GM12865 (cell line): Measurements from ENCODE around the gene HOMER3.

Source experiments
- DNase-seq: peaks from one replicate; pipeline ENCODE4 v3.0.0; 2010; ENCODE audit warnings: low read depth
- H3K4me3 ChIP-seq: 2 replicates; pipeline ENCODE4 v1.5.1; 2011; ENCODE audit warnings: mild to moderate bottlenecking, low read depth, low read length, control low read depth
- TF ChIP-seq, protein P1 (sequence below): IDR thresholded peaks from 2 replicates; pipeline ENCODE4 v1.5.1; 2011; ENCODE audit warnings: low read length, control low read depth, low read depth, inconsistent platforms; ENCODE audit not compliant: insufficient read depth; ENCODE audit errors: missing control alignments

The HOMER3 gene

DNA sequence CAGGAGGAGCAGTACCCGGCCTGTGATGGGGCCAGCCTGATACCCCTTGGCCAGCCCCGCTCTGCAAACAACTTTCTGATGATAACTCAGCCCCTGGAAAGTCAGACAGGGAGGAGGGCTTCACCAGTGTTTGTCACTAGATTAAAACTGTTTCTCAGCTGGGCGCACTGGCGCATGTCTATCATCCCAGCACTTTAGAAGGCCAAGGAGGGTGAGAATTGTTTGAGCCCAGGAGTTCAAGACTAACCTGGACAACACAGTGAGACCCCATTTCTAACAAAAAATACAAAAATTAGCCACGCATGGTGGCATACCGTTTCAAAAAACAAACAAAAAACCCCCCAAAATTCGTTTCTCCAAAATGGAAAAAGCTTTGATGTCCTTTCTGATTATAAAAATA lies 39.5 kb downstream of the HOMER3 start:
- TF ChIP-seq, protein P1, sequence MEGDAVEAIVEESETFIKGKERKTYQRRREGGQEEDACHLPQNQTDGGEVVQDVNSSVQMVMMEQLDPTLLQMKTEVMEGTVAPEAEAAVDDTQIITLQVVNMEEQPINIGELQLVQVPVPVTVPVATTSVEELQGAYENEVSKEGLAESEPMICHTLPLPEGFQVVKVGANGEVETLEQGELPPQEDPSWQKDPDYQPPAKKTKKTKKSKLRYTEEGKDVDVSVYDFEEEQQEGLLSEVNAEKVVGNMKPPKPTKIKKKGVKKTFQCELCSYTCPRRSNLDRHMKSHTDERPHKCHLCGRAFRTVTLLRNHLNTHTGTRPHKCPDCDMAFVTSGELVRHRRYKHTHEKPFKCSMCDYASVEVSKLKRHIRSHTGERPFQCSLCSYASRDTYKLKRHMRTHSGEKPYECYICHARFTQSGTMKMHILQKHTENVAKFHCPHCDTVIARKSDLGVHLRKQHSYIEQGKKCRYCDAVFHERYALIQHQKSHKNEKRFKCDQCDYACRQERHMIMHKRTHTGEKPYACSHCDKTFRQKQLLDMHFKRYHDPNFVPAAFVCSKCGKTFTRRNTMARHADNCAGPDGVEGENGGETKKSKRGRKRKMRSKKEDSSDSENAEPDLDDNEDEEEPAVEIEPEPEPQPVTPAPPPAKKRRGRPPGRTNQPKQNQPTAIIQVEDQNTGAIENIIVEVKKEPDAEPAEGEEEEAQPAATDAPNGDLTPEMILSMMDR = no peak
- no peak for DNase-seq
- H3K4me3 ChIP-seq = no peak overlapping the region

DNA sequence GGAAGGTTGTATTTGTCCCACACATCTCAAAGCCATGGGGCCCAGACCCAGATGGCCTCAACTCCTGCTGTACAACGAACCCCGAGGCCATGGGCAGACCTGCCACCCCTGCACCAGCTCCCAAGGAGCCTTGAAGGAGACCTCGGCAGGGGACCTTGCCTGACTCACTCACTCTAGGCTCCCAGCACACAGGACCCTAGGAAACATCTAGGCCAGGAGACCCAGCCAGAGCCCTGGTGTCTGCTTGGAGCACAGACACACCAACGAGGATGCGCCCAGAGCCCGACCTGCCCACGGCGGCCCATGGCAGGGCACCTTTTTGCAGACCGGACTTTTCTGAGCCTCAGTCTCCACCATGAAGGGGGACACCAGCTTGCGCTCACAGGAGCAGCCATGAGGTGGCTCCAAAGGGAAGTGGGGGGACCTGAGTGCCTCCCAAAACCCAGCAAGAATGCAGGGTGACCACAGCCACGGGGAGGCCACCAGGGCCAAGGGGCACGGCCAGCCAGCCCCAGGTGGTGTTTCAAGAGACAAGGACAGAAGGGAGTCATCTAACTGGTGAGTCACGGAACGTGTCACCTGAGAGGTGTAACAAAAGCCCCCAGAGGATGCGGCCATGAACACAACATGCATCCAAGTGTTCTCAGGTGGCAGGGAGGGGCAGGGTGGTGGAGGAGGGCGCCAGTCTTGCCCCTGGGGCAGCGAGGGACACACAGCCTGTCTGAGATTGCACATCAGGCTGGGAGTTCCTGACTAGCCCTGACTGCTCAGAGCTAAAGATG lies 40.1 kb downstream of the HOMER3 start:
- no peak for DNase-seq
- TF ChIP-seq, protein P1 = no peak

DNA sequence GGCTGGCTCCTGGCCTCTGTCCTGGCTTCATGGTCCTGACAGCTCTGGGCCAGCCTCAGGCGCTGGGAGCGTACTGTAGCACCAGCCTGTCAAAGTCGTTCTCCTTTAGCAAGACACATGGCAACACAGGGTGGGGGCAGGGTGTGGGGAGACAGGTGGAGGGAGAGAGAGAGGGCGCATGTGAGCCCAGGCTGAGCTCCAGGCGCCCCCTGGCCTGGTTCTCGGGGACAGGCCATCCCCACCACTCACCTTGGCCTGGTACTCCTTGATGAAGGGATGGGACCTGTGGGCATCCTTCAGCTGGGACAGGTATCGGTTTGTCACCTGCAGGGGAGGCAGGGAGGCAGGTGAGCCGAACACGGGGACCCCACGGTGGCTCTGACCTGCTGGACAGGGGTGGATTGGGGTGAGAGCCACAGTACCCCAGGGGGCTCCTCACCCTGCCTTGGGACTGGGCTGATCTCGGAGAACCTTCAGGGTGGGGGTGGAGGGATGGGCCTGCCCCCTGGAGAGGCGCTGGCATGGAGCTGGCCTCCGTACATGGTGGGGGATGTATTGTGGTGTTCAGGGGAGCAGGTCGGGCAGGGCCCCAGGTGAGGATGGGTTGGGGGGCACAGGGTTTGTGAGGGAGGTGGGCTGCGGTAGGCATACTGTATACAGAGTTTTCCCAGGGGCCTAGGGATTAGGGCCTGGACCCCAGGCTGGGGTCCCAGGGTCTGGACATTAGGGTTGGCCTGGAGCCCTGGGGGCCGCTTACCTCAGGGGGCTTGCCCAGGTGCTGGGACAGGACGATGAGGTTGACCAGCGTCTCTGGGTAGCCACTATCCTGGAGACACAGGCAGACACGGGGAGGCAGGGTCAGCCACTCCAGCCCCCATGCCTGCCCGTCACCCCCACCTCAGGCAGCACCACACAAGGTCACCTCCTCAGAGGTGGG lies 41.1 kb downstream of the HOMER3 start:
- H3K4me3 ChIP-seq = no peak overlapping the region
- TF ChIP-seq, protein P1 = no peak
- DNase-seq = no peak

More for the DNA sequence above, 40.1 kb downstream of the HOMER3 start:
- no peak overlapping the region for H3K4me3 ChIP-seq

DNA sequence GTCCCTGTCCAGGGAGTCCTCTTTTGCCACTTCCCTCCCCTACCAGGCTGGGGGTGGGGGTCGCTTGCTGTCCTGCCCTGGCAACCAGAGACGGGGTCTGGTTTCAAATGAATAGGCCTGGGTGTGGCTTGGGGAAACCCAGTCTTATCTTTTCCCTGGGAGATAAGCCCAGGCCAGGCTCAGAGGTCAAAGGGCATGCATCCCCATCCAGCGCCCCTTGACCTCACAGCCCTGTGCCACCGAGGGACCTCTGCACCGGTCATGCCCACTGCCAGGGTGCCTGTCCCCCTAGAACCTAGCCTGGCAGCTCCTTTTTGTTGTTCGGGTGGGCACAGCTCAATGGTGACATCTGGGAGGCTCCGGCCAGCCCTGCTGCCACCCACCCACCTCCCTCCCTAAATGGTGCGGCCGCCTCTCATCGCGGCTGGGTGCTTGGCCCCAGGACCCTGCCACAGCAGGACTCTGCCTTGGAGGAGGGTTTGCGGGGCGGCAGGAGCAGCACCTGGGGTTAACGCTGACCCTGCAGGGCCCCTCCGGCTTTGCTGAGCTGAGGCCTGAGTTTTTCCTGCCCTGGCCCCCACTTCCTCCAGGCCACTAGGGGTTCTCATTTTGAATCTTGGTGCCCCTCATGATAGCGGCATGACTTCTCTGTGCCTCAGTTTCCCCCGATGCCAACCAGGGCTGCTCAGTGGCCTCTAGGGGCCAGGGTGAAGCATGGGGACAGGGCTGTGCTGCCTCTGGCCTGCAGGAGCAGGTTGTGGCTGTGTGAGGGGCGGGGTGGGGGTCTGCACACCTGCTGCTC lies 42.2 kb downstream of the HOMER3 start:
- DNase-seq = no peak
- TF ChIP-seq, protein P1 = no peak
- no peak overlapping the region for H3K4me3 ChIP-seq

DNA sequence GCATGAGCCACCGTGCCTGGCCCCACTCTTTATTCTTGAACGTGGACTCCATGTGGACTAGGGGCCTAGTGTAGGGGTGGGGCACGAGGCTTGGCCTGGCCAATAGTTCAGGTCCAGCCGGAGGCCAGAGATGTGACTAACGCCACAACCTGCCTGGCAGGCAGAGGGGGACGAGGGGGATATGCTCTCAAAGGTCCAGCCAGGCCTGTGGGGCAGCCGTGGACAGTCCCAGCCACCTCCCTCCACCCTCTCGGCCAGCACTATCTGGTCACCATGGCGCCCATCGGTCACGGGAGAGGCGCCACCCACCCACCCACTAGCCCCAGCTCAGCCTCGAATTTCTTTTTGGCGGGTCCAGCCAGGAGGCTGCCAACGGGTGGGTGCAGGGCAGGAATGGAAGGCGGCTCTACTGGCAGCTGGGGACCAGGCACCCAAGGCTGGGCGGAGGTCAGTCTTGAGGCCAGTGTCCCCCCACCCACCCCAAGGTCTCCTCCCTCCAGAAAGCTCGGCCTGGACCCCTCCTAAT lies 42.9 kb downstream of the HOMER3 start:
- no peak for DNase-seq
- no peak overlapping the region for H3K4me3 ChIP-seq
- TF ChIP-seq, protein P1 = no peak

DNA sequence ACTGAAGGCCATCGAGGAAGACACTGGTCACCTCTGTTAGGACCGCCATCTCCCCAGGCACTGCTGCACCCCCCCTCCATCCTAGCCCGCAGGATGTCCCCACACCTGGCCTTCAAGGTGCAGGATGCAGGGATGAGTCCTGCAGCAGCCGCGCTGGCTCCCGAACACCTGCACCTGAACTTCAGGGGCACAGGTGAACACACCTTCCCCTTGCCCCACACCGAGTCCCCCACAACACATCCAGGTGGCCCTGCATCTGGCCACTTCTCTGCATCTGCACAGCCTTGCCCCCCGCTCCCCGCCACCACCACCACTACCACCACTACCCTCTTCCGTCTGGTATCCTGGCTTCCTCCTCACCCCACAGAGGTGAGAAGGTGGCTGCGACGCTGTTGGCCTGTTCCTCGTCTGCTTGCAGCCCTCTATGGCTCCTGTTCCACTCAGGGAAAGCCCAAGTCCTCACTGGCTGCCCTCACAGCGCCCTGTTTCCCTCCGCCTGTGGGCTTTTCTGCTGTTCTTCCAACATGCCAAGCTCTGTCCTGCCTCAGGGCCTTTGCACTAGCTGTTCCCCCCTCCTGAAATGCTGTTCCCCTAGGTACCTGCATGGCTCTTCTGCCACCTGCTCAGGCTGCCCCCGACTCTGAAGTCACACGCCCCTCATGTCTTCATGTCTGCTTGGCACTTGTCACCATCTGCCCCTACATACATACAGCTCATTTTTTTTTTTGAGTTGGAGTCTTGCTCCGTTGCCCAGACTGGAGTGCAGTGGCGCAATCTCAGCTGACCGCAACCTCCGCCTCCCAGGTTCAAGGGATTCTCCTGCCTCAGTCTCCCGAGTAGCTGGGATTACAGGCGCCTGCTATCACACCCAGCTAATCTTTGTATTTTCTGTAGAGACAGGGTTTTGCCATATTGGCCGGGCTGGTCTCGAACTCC lies 43.7 kb downstream of the HOMER3 start:
- no peak for DNase-seq
- no peak overlapping the region for H3K4me3 ChIP-seq
- TF ChIP-seq, protein P1 = no peak
